HG03108 (cell line): ENCODE data around the gene DEPP1.

Experiments used
- ATAC-seq: cut with Tn5 transposase; IDR thresholded peaks from one replicate; pipeline ENCODE4 v1.9.1; 2021; ENCODE audit warnings: moderate library complexity; ENCODE audit not compliant: unreplicated experiment

Gene DEPP1

DNA sequence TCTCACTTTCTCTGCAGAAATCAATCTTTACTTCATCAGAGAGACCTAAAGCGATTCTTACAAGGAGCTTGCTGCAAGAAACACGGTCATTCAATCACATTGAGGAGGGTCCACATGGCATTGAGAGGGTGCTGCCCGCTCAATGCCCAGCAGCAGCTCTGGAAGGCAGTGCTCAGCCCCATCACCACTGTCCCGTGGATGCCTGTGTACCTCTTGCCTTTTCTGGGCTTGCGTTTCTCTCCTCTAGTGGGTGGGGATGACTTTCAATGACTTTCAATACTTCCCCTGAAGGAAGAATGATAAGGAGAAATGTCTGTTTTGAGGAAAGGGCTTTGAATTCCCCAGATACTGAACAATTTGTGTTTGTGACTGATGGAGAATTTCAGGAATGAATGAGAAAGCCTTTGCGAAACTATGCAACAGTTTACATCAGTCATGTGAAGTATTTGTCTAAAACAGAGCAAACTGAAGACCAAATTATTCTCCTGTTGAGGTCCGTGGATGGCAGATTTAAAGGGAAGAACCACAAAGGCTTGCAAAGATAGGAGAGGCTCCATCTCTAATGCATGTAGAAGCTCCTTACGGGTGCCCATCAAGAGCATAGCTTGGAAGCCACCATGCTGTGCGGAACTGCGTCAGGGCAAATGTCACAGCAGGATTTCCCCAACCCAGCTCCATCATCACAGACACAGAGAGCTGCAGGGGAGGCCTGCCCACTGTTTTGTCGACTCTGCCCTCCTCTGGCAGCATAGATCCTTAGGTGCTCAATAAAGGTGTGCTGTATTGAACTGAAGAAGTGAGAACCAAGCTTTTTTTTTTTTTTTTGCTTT is 15.5 kb upstream of the DEPP1 start:
- no peak for ATAC-seq

GRCh38 chr10:44993226-44993921 is 14.8 kb upstream of the DEPP1 start:
- ATAC-seq = no peak

GRCh38 chr10:44992732-44993225 is 14.2 kb upstream of the DEPP1 start:
- no peak for ATAC-seq

DNA sequence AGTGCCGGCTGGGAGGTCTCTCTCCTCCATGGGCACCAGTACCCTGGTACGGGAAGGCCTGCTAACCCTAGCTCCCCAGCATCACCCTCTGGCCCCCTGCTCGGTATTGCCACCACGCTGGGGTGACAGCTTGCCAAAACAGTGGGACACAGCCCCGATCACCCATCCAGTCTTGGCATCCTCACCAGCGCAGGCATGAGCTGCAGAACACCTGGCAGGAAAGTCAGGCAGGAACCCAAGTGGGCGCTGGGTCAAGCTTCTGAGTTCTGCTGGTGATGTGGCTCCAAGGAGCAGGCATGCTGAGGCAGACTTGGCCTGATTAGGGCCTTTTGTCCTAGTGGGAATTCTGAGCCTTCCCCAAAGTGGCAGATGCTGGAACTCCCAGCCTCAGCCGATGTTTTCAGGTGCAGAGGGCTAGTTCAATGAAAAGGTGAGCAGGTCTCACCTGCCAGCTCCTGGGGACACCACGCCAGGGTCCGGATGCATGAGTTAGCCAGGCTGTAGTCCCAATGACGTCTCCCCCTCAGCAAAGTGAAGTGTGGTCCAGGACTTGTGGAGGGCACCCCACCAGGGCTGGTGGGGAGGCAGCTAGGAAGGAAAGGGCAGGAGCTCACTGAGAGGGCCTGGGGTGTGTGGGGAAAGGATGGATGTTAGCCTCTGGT is 13.6 kb upstream of the DEPP1 start:
- ATAC-seq = no peak

GRCh38 chr10:44991571-44991970 is 13.0 kb upstream of the DEPP1 start:
- no peak for ATAC-seq

DNA sequence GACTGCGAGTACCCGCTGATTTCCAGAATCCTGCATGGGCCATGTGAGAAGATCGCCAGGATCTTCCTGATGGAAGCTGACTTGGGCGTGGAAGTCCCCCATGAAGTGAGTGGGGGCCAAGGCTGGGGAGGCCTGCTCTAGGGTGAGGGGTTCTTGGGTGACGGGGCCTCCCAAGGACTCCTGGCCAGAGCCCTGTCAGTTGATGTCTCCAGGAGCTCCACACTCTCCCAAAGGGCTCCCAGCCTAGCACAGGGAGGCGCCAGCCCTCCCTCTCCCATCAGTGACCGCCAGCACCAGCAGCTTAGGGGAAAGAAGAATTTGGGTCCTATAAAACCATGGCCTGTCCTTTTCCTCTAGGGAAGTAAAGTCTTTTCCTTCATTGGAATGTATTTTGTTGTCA is 12.4 kb upstream of the DEPP1 start:
- no peak for ATAC-seq

- no peak for ATAC-seq
Observed at GRCh38 chr10:44990302-44990655, 11.7 kb upstream of the DEPP1 start.

DNA sequence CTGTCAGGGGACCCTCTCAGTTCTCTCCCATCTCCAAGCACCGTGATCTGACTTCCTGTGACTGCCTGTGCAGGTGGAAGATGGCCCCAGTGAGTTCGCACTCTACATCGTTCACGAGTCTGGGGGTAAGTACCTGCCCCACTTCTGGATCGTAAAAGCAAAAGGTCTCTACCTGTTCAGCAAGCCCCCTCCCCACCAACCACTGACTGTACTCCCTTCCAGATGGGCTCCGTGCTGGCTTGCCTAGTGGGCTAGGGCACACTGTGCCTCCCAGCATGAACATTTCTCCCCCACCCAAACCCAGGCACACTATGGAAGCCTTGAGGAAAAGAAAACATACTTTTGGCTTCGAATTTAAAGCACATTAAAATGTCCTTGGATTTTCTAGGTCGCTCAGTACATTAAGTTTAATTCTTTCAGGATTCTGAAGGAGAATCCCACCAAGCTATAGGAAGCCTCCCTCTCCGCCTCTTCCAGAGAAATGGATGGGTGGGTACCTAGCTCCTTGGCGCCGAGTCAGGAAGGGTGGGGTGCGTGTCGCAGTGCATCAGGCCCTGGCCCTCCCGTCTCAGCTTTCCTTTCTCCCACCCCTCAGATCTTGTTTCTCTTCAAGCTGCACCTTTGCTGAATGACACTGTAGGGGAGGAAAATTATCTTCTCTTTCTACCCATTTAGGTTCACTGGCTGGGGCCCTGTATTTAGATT is 11.1 kb upstream of the DEPP1 start:
- no peak for ATAC-seq

DNA sequence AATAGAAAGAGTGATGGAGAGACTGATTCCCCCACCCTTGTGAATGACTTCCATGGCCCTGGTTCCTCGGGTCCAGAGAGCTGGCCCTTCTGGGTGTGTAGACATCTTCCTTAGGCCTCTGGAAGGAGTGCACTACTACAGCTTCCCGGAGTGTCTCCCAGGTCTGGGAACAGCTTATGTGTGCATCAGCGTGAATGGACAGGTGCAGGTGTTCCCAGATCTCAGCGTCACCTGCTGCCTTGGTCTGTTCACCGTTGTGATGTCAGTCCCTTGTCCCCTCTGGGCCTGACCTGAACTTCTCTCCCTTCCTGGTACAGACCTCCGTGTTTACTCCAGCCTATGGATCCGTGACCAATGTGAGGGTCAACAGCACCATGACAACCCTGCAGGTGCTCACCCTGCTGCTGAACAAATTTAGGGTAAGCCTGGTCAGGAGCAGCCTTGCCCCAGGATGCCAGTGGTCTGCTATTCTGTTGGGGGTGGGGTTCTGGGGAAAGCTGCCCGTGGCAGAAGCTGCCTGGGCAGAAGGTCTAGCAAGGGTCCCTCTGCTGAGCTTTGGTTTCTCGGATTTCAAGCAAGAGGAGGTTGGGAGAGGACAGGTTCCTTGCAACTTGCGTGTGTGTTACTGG is 10.5 kb upstream of the DEPP1 start:
- no peak for ATAC-seq

DNA sequence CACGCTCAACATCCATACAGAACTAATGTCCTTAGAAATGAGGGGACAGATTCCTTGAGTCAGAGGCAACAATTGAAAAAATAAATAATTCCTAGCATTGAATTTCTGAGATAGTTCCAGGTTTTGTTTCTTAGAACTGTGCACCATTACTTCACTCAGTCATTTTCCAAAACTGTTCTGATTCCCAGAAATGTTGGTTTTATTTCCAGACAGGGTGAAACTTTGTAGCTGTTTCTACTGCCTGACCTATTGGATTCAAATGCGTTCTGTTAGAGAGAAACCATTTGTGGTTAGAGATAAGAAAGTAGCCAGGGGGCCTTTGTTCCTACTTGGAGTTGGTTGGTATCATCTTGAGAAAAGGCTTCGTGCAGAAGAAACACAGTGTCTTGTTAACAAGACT is 8.1 kb upstream of the DEPP1 start:
- ATAC-seq = no peak

DNA sequence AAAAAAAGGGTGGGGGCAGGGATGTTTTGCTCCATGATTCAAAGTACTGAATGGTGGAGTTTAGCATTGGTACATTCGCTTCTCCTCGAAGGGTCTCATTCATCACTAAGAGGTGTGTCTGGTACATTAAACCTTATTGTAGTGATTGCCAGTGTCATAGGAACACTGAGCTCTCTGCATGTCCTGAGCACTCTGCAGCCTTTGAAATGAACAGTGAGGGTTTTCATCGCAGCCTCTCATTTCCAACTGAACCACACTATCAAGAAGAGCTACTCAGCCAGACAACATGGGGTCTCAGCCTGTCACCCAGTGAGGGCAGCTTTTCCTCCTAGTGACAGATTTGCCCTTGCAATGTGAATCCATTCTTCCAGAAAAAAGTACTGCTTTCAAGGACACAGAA is 7.6 kb upstream of the DEPP1 start:
- ATAC-seq = no peak

DNA sequence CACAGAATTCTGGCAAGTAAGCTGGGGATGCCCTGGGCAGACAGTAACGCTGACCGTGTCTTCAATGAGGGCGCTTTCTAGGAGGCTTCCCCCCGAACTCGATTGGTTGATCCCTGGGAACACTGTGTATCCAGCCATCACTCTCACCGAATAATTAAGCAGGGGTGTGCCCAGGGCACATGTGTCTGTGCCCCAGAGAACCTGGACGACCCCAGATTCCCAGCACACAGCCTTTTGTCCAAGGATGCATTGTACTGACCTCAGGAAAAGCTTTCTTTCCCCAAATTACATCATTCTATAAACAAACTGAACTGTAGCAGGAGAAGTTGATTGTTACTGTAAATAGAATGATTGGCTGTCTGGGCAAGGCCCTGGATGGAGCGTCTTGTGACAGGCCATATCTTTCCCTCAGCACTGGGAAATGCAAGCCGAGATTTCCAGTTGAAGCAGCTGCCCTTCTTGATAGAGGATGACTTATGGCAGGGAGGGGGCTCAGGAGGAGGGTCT is 6.6 kb upstream of the DEPP1 start:
- no peak for ATAC-seq

DNA sequence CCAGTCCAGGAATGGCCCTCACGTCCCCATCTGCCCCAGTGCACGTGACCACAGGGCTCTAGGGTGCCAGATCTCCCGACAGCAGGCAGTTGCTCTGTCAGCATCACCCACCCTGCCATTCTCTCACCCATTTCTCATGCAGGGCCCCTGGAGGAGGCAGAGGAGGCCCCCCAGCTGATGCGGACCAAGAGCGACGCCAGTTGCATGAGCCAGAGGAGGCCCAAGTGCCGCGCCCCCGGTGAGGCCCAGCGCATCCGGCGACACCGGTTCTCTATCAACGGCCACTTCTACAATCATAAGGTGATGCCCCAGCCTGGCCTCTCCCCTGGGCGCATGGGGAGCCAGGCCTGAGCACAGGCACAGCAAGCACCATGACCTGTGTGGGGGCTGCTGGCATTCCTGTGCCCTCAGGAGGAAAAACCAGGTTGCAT is 6.1 kb upstream of the DEPP1 start:
- ATAC-seq = no peak

DNA sequence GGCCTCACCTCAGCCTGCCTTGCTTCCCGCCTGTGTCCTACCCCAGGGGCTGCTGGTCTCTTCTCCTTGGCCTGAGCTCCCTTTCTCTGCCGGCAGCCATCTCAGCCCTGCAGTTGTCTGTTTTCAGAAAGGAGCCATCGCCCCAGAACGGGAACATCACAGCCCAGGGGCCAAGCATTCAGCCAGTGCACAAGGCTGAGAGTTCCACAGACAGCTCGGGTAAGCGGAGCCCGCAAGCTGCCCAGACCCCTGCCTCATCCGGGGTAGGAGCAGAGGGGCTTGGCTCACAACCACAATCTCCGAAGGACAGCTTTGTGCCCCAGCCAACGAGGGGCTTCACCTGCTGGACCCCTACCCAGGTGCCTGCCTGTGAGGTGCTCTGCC is 5.3 kb upstream of the DEPP1 start:
- no peak for ATAC-seq

DNA sequence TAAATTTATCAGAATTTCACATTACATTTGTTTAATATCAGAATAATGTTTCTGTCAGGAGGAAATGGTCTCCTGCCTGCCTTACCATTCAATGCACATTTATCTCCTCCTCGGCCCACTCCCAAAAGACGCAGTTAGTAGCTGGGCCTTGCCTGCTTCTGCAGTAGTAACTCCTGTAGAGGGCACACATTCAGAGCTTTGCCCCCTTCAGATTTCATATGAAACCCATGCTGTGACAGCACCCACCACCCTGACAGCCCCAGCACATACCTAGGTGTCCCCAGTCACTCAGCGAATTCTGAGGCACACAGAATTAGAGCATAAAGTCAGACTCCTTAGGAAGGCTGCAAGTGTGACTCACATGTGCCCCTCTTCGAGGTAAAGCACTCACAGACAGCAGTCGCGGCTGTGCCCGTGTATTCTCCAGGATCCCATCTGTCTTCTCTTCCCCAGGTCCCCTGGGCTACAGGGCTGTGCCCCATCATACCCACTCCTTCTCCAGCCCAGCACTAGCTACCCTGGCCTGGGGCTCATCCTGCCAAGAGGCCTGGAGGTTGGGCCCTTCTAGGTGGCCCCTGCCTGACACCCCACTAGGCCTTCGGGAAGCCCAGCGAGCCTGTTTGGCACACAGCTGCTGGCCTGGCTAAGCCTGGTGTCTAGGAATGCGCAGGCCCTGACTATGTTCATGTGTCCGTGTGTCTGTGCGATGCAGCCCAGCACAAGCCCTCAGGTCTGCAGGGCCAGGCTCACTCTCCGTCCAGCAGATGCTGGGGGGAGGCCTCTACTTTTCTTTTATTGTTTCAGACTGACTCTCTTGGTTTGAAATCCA is 4.7 kb upstream of the DEPP1 start:
- no peak for ATAC-seq

- no peak for ATAC-seq
Observed at GRCh38 chr10:44982496-44982895, 3.9 kb upstream of the DEPP1 start.

DNA sequence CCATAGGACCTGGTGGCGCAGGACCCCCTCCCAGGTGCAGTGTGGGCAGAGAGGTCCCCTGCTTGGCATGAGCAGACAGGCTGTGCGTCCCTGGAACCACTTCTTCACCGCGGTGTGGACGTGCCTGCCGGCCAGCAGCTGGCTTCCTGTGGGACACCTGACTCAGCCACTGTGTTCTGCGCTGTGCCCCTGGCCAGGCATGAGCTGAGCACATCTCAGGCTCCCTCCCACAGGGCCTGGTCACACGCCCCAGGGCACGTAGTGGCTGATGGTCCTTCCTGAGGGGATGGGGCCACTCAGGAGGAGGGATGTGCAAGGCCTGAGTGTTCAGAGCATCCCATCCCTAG is 3.5 kb upstream of the DEPP1 start:
- ATAC-seq = peak; percentile 41

GRCh38 chr10:44981172-44982113 is 2.8 kb upstream of the DEPP1 start:
- ATAC-seq = no peak
